Tibial nerve (tissue), 4 donors: ENCODE data around the gene VRK1. TPM values are rescaled to one million over a fixed set of nuclear protein-coding genes. Genes with fewer than 3 reads are reported as not detected.

Experiments used
- DNase-seq, 2 donors: peaks; one replicate each; pipeline ENCODE4 v3.0.0-alpha.2; 2019; ENCODE audit warnings: low spot score in 2 of 2
- H3K27ac ChIP-seq, 4 donors: fragments of 200-600 bp; sonication (generic) in 3 of 4; one replicate each; pipeline ENCODE4 v1.5.1; 2017 to 2019; ENCODE audit warnings: mild to moderate bottlenecking in 1 of 4
- H3K27me3 ChIP-seq, 2 donors: fragments of 200-600 bp; sonication (generic) in 1 of 2; one replicate each; pipeline versions ENCODE4 v1.5.1 to v1.6.0; 2017 to 2019
- H3K36me3 ChIP-seq, 3 donors: fragments of 200-600 bp; sonication (generic); one replicate each; pipeline ENCODE4 v1.5.1; 2018 to 2019
- H3K4me1 ChIP-seq, 4 donors: fragments of 200-600 bp; sonication (generic) in 3 of 4; one replicate each; pipeline ENCODE4 v1.5.1; 2017 to 2019
- H3K4me3 ChIP-seq, 4 donors: fragments of 200-600 bp; sonication (generic) in 3 of 4; one replicate each; pipeline ENCODE4 v1.5.1; 2017 to 2019; ENCODE audit warnings: mild to moderate bottlenecking in 1 of 4, moderate library complexity in 1 of 4
- H3K9me3 ChIP-seq, 4 donors: fragments of 200-600 bp; sonication (generic) in 3 of 4; one replicate each; pipeline ENCODE4 v1.5.1; 2017 to 2019
- CTCF ChIP-seq, 5 experiments: fragments of 200-600 bp in 3 of 5; fragments of 450-650 bp in 2 of 5; sonication (generic) in 3 of 5; IDR thresholded peaks; one replicate each; pipeline ENCODE4 v1.5.1; 2016 to 2019; ENCODE audit warnings: antibody characterized with exemption in 5 of 5, mild to moderate bottlenecking in 3 of 5, moderate library complexity in 2 of 5
- EP300 ChIP-seq, 2 donors: sonication (generic); formaldehyde crosslinking; IDR thresholded peaks; one replicate each; pipeline ENCODE4 v1.6.1; 2017; ENCODE audit warnings: antibody characterized with exemption in 2 of 2, mild to moderate bottlenecking in 1 of 2
- POLR2A ChIP-seq, 2 donors: fragments of 450-650 bp; IDR thresholded peaks; one replicate each; pipeline ENCODE4 v1.6.1; 2017; ENCODE audit warnings: antibody characterized with exemption in 2 of 2, mild to moderate bottlenecking in 2 of 2, moderate library complexity in 2 of 2
- WGBS, 2 donors: methylation state at CpG; one replicate each; pipeline ENCODE4 v1.1.5; 2018; 5-methylcytosine and 5-hydroxymethylcytosine counted together
- total RNA-seq, 4 donors: library from RNA; depleted of rRNA; stranded (reverse); fragments of >200 nt; gene quantifications; one replicate each; pipeline ENCODE4 v1.1.0, GENCODE V29; 2016

VRK1 gene
- total RNA-seq, 4 donors from 2014 or later: 5.4 to 11.0 (median 9.0) TPM

GRCh38 chr14:96817750-96818666 is 20.8 kb downstream of the VRK1 start:
- no peaks in the 10 kb centered on the region for H3K27me3 ChIP-seq
- no peak overlapping the region for H3K4me3 ChIP-seq
- no peaks in the 10 kb centered on the region for H3K9me3 ChIP-seq
- DNase-seq: no peak
- H3K4me1 ChIP-seq: no peaks in the 10 kb centered on the region
- 80 to 89% methylated on average over 5 of the region's 5 CpGs for WGBS, 2 donors
- TF ChIP-seq EP300 (IDR thresholded peaks at IDR 0.05): no peak
- TF ChIP-seq POLR2A (IDR thresholded peaks at IDR 0.05): no peak
- no peak for TF ChIP-seq CTCF (IDR thresholded peaks at IDR 0.05)
- no peaks in the 10 kb centered on the region for H3K36me3 ChIP-seq
- no peak overlapping the region for H3K27ac ChIP-seq

GRCh38 chr14:96821501-96821900 is 24.3 kb downstream of the VRK1 start:
- Histone ChIP-seq H3K4me3 (no peak overlapping the region), H3K9me3 (no peaks in the 10 kb centered on the region), H3K4me1 (peaks cover 0 to 2% (median 0%) of the 10 kb centered on the region in 4 donors), H3K27ac (no peak overlapping the region), H3K27me3 (no peaks in the 10 kb centered on the region), H3K36me3 (no peaks in the 10 kb centered on the region)
- WGBS, 2 donors: 63 to 69% methylated on average over 3 of the region's 3 CpGs
- TF ChIP-seq EP300 (IDR thresholded peaks at IDR 0.05) (no peak), CTCF (IDR thresholded peaks at IDR 0.05) (no peak), POLR2A (IDR thresholded peaks at IDR 0.05) (no peak)
- DNase-seq: no peak

GRCh38 chr14:96823652-96824051 is 26.5 kb downstream of the VRK1 start:
- Histone ChIP-seq H3K36me3 (no peaks in the 10 kb centered on the region), H3K27me3 (no peaks in the 10 kb centered on the region), H3K9me3 (no peaks in the 10 kb centered on the region), H3K27ac (no peak overlapping the region), H3K4me1 (peaks cover 0 to 11% (median 0%) of the 10 kb centered on the region in 4 donors), H3K4me3 (no peak overlapping the region)
- 74 to 97% methylated on average over 2 of the region's 2 CpGs for WGBS, 2 donors
- TF ChIP-seq POLR2A (IDR thresholded peaks at IDR 0.05) (no peak), EP300 (IDR thresholded peaks at IDR 0.05) (no peak)
- DNase-seq: no peak

- Histone ChIP-seq H3K9me3 (peaks cover 0 to 3% (median 0%) of the 10 kb centered on the region in 4 donors), H3K27me3 (no peaks in the 10 kb centered on the region), H3K4me3 (no peak overlapping the region), H3K36me3 (no peaks in the 10 kb centered on the region), H3K4me1 (peaks cover 0 to 11% (median 0%) of the 10 kb centered on the region in 4 donors), H3K27ac (no peak overlapping the region)
- TF ChIP-seq EP300 (IDR thresholded peaks at IDR 0.05) (no peak), POLR2A (IDR thresholded peaks at IDR 0.05) (no peak), CTCF (IDR thresholded peaks at IDR 0.05) (no peak)
- DNase-seq: no peak
- 75 to 76% methylated on average over 3 of the region's 3 CpGs for WGBS, 2 donors
These were observed 27.1 kb downstream of the VRK1 start for GRCh38 chr14:96824283-96824682.

GRCh38 chr14:96826818-96827217 is 29.6 kb downstream of the VRK1 start:
- H3K9me3 ChIP-seq: peaks cover 0 to 8% (median 0%) of the 10 kb centered on the region in 4 donors

More at GRCh38 chr14:96826818-96827217, 29.6 kb downstream of the VRK1 start:
- DNase-seq: no peak
- Histone ChIP-seq H3K4me1 (peaks cover 0 to 11% (median 0%) of the 10 kb centered on the region in 4 donors), H3K36me3 (no peaks in the 10 kb centered on the region), H3K4me3 (no peak overlapping the region), H3K27ac (no peak overlapping the region), H3K27me3 (no peaks in the 10 kb centered on the region)
- TF ChIP-seq EP300 (IDR thresholded peaks at IDR 0.05): no peak
- TF ChIP-seq POLR2A (IDR thresholded peaks at IDR 0.05): no peak
- no peak for TF ChIP-seq CTCF (IDR thresholded peaks at IDR 0.05)
- WGBS, 2 donors: 58 to 83% methylated on average over 2 of the region's 2 CpGs
